Suprapubic skin (tissue), 4 donors: ENCODE data around the gene TANGO2. TPM values are rescaled to one million over a fixed set of nuclear protein-coding genes. Genes with fewer than 3 reads are reported as not detected.

Experiments used
- DNase-seq, 2 donors: peaks; one replicate each; pipeline ENCODE4 v3.0.0-alpha.2; 2019; ENCODE audit warnings: low spot score in 2 of 2
- H3K27ac ChIP-seq: fragments of 200-600 bp; sonication (generic); one replicate; pipeline ENCODE4 v1.5.1; 2019
- H3K27me3 ChIP-seq: fragments of 200-600 bp; sonication (generic); one replicate; pipeline ENCODE4 v1.5.1; 2019
- H3K36me3 ChIP-seq: fragments of 200-600 bp; sonication (generic); one replicate; pipeline ENCODE4 v1.5.1; 2019
- H3K4me1 ChIP-seq: fragments of 200-600 bp; sonication (generic); one replicate; pipeline ENCODE4 v1.5.1; 2019
- H3K4me3 ChIP-seq: fragments of 200-600 bp; sonication (generic); one replicate; pipeline ENCODE4 v1.5.1; 2019; ENCODE audit warnings: mild to moderate bottlenecking
- H3K9me3 ChIP-seq: fragments of 200-600 bp; sonication (generic); one replicate; pipeline ENCODE4 v1.5.1; 2019
- EP300 ChIP-seq: sonication (generic); formaldehyde crosslinking; IDR thresholded peaks from one replicate; pipeline ENCODE4 v1.6.1; 2017; ENCODE audit warnings: antibody characterized with exemption
- POLR2A ChIP-seq, 2 donors: fragments of 450-650 bp; IDR thresholded peaks; one replicate each; pipeline ENCODE4 v1.6.1; 2017; ENCODE audit warnings: antibody characterized with exemption in 2 of 2, mild to moderate bottlenecking in 2 of 2, moderate library complexity in 2 of 2
- POLR2AphosphoS5 ChIP-seq, 3 donors: sonication (generic); formaldehyde crosslinking; IDR thresholded peaks; one replicate each; pipeline ENCODE4 v1.6.1; 2017; ENCODE audit warnings: antibody characterized with exemption in 3 of 3
- WGBS: methylation state at CpG from one replicate; pipeline ENCODE4 v1.1.5; 2018; 5-methylcytosine and 5-hydroxymethylcytosine counted together
- total RNA-seq, 4 donors: library from RNA; depleted of rRNA; stranded (reverse); fragments of >200 nt; gene quantifications; one replicate each; pipeline ENCODE4 v1.1.0, GENCODE V29; 2016
- TF ChIP-seq, protein P1 (sequence below), 2 donors: fragments of 200-600 bp in 1 of 2; fragments of 450-650 bp in 1 of 2; sonication (generic) in 1 of 2; IDR thresholded peaks; one replicate each; pipeline ENCODE4 v1.5.1; 2016 to 2019; ENCODE audit warnings: antibody characterized with exemption in 2 of 2, mild to moderate bottlenecking in 1 of 2, moderate library complexity in 1 of 2

TANGO2 gene
- total RNA-seq, 4 donors from 2014 or later: 23.1 to 31.9 (median 26.8) TPM

DNA sequence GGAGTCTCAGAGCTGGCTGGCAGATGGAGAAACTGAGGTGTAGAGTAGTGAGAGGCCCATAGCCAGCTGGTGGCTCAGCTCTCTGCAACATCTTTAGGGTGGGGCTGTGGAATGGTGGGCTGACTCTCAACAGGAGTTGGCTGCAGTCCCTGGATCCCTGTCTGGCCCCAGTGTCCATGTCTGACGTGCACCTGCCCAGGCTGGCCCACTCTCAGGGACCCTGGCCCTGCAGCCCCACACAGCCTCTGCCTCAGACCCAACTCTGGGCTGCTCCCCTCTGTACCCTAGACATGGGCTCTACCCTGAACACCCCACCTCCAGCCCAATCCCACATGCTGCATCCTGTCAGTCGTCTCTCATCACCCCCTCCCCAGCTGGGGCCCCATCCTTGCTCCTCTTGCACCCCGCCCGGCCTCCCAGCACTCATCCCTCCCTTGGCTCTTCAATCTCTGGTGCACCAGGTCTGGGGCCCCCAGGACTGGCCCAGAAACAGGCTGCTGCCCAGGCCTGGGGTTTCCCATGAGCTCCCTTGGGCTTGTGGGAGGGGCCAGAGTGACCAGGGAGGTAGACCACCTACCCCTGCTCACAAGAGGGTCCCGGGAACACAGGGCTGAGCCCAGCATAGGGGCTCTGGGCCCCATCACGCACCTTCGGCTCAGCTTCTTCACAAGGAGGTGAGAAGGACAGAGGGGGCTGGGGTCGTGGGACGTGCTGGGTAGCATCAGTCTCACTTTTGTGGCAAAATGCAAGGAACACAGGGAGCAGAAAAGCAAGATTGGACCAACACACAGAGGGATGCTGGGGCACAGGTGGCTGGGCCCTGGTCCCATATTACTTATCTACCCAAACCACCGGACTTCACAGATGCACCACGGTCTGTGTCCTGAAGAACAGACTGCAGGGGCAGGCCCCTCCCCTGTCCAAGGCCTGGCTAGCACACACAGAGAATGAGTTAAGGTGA lies 35.8 kb upstream of the TANGO2 start:
- Histone ChIP-seq H3K36me3 (peaks cover 20% of the 10 kb centered on the region), H3K27me3 (no peaks in the 10 kb centered on the region), H3K9me3 (no peaks in the 10 kb centered on the region), H3K27ac (no peak overlapping the region), H3K4me3 (no peak overlapping the region), H3K4me1 (peaks cover 41% of the 10 kb centered on the region)
- TF ChIP-seq, protein P1, sequence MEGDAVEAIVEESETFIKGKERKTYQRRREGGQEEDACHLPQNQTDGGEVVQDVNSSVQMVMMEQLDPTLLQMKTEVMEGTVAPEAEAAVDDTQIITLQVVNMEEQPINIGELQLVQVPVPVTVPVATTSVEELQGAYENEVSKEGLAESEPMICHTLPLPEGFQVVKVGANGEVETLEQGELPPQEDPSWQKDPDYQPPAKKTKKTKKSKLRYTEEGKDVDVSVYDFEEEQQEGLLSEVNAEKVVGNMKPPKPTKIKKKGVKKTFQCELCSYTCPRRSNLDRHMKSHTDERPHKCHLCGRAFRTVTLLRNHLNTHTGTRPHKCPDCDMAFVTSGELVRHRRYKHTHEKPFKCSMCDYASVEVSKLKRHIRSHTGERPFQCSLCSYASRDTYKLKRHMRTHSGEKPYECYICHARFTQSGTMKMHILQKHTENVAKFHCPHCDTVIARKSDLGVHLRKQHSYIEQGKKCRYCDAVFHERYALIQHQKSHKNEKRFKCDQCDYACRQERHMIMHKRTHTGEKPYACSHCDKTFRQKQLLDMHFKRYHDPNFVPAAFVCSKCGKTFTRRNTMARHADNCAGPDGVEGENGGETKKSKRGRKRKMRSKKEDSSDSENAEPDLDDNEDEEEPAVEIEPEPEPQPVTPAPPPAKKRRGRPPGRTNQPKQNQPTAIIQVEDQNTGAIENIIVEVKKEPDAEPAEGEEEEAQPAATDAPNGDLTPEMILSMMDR (IDR thresholded peaks at IDR 0.05): no peak
- TF ChIP-seq POLR2AphosphoS5 (IDR thresholded peaks at IDR 0.05) (no peak), EP300 (no peak), POLR2A (IDR thresholded peaks at IDR 0.05) (no peak)
- 66% methylated on average over 6 of the region's 11 CpGs for WGBS
- no peak for DNase-seq

DNA sequence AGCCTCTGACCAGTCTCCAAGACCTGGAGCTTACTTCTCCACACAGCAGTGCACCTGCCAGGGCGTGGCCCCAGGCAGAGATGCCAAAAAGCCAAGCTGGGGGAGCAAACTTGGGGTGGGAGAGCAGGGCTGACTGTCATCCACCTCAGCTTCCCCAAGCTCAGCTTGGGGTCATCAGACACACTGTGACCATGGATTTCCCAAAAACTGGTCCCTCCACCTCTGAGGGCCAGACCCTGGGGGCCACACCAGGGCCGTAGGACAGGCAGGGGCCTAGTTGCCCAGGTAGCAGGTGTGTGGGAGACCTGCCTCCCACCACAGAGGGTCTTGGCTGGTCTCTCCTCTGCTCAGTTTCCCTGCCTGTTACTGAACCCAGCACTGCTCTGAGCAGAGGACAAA lies 34.9 kb upstream of the TANGO2 start:
- no peak overlapping the region for H3K27ac ChIP-seq

DNA sequence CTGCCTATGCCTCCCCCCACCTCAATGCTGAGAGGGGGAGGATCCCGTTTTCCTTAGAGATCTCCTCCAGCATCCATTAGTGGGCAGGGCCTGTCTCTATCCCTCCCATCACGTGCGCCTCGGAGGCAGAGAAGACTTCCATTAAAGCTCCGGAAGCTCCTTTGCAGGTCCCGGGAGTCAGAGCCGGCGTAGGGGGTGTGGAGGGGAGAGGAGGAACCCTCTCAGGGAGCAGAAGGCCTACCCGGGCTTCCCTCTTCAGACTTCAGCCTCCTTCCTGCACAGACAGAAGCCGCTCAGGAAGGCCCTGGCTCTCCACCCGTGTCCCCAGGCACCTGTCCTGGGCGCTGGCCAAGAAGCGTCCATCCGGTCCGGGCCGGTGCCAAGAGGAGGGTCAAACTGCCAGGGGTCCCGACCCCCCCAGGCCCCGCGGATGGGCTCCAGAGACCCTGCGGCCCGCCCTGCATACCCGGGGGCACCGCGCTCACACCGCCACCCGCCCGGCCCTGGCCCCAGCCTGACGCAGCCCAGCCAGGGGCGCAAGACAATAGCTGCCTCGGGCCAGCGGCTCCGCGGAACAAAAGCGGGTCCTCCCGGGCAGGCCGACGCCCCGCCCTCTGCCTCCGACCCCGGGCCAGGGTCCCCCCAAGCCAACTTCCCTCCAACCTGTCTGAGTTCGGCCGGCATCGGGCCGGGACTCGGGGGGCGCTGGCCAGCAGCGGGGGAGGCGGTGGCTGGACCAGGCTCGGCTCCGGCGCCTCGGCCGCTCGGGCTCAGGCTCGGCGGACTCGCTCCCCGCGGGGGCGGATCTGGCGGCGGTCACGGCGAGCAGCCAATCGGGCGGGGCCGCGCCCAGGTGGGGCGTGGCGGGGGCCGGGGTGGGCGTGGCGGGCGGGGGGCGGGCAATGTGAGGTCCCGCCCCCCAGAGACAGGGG lies 34.2 kb upstream of the TANGO2 start:
- no CpG with 5 or more reads among the region's 76 CpGs for WGBS
- no peaks in the 10 kb centered on the region for H3K27me3 ChIP-seq
- H3K9me3 ChIP-seq: no peaks in the 10 kb centered on the region
- peaks cover 41% of the 10 kb centered on the region for H3K4me1 ChIP-seq
- peak overlapping the region; percentile 75 for H3K4me3 ChIP-seq
- TF ChIP-seq, protein P1 (IDR thresholded peaks at IDR 0.05): no peak
- TF ChIP-seq POLR2AphosphoS5 (IDR thresholded peaks at IDR 0.05): no peak
- no peak for TF ChIP-seq EP300
- TF ChIP-seq POLR2A (IDR thresholded peaks at IDR 0.05): no peak
- peaks cover 5% of the 10 kb centered on the region for H3K36me3 ChIP-seq
- H3K27ac ChIP-seq: peak overlapping the region; percentile 73
- DNase-seq: no peak

More for the DNA sequence above, 34.9 kb upstream of the TANGO2 start:
- no peak for TF ChIP-seq POLR2AphosphoS5 (IDR thresholded peaks at IDR 0.05)
- TF ChIP-seq, protein P1 (IDR thresholded peaks at IDR 0.05): no peak
- no peak for TF ChIP-seq EP300
- no peak for TF ChIP-seq POLR2A (IDR thresholded peaks at IDR 0.05)
- no peak for DNase-seq
- H3K9me3 ChIP-seq: no peaks in the 10 kb centered on the region
- no peaks in the 10 kb centered on the region for H3K27me3 ChIP-seq
- H3K36me3 ChIP-seq: peaks cover 11% of the 10 kb centered on the region
- H3K4me3 ChIP-seq: peak overlapping the region; percentile 75
- peaks cover 41% of the 10 kb centered on the region for H3K4me1 ChIP-seq
- WGBS: no CpG with 5 or more reads among the region's 2 CpGs

DNA sequence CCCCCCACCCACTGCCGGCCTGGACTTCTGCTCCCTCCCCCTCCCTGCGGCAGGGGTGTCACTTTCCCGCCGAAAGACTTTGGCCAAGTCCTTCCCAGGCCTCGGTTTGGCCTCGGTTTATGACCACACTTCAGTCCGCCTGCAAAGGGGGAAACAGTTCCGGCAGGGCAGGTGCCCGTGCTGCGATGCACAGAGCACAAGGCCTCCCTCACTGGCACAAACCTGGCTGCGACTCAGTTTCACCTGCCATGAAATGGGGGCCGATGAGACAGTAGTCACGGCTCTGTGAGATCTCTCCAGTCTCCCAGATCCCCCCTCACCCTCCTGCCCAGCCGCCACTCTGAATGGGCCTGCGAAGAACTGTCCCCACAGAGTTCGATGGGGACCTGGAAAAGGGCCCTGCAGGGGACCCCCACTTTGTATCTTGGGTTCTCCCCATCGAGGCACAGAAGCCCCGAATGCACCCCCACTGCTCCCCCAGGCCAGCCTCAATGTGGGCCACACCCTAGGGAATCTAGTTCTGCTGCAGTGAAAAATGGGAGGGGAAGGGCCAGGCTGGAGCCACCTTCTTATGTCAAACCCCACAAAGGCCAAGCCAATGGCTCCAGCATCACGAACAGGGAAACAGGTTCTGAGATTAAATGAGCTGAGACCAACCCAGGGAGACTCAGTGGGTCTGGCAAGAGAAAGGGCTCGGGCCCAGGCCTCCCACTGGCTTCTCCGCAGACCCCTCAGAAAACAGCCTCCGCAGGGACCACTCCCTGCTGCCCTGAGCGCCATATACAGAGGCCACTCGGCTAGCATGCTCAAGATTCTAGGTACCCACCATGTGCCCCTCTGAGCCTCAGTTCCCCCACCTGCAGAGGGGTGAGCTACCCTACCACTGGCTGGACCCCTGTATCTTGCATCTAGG lies 33.3 kb upstream of the TANGO2 start:
- Histone ChIP-seq H3K36me3 (no peaks in the 10 kb centered on the region), H3K9me3 (no peaks in the 10 kb centered on the region), H3K4me1 (peaks cover 41% of the 10 kb centered on the region), H3K4me3 (peak overlapping the region; percentile 75), H3K27ac (no peak overlapping the region), H3K27me3 (no peaks in the 10 kb centered on the region)
- no peak for DNase-seq
- 76% methylated on average over 6 of the region's 24 CpGs for WGBS
- TF ChIP-seq, protein P1 (IDR thresholded peaks at IDR 0.05): no peak
- TF ChIP-seq POLR2AphosphoS5 (IDR thresholded peaks at IDR 0.05) (no peak), EP300 (no peak), POLR2A (IDR thresholded peaks at IDR 0.05) (no peak)
